GM19193 (cell line): ENCODE data around the gene SLC35G6.

Experiments used
- POLR2A ChIP-seq: IDR thresholded peaks from 4 replicates; pipeline ENCODE4 v1.6.1; 2011; ENCODE audit not compliant: insufficient read depth, insufficient read length; ENCODE audit errors: extremely low read depth

Gene SLC35G6

DNA sequence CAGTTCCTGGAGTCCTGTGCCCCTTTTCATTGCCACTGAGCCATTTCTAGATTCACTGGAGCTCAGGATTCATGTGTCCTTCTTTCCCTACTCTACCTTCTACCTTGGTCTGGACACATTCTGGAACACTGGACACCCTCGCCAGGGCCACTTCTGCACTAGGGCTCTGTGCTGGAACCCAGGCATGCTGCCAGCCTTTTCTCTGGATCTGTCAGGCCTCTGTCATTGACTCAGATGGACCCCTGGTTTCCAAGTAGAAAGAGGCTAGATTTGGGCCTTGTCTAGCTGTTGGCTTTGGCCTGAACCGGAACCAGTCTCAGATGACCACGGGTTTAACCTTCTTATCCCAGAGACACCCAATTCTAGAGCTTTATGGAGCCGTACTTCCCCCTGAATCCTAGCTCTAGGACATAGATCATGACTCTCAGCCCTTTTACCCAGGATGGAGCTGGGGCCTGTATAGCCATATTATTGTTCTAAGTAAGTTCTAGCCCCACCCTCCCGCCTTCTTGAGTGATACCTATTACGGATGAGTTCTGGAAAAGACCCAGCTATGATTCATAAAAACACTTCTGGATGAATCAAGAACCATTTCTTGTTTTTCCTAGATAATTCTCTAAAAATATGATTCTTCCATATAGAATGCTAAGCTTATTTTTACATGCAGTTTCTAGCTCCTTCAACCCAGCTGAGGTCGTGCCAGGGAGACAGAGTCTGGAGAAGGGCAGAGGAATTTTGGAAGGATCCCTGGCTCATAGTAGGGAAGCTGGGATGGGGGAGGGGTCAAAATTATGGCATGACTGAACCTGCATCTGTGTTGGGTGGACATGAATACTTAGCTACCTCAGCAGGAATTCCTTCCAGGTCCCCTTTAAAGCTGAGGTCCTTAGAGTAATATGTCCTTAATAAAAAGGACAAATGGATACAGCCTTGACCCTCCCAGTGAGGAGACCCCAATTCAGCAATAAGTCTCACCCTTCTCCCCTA lies 37.5 kb upstream of the SLC35G6 start:
- TF ChIP-seq POLR2A: no peak

DNA sequence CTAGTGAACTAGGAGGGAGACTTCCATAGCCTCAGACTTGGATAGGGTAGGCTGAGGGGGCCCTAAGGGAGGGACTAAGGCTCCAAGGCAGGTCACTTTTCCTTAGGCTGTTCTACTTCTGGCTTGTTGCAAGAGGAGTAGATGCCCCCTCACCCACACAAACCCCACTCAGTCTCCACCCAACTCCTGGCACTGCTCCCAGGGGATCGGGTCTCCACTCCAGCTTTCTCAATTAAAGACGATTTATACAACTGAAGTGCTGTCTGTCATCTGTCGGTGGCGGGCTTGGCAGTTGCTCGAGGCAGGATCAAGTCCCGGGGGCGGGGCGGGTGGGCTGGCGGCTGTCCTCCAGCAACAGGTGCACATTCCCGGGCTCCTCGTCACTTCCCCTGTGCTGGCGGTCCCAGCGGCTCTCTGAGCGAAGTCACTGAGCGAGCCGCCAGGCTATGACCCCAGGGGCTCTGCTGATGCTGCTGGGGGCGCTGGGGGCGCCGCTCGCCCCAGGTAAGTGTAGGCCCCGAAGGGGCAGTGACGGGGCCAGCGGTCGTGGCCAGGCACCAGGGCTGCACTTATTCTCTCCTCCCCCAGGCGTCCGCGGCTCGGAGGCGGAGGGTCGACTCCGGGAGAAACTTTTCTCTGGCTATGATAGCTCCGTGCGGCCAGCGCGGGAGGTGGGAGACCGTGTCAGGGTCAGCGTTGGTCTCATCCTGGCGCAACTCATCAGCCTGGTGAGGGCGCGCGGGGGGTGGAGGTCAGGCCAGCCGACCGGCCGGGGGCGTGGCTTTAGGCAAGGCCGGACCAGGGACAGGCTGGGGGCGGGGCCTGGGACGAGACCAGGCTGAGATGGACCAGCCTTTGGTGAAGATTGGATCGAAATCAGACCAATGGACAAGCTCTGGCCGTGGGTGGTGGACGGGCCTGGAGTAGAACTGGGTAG lies 36.3 kb upstream of the SLC35G6 start, which contains the start of gene CHRNB1:
CHRNB1 (plus strand) TSS at position 380 of the 937 bp plus-strand sequence; CDS start at position 447, 67 bp downstream.
- no peak for TF ChIP-seq POLR2A

- no peak for TF ChIP-seq POLR2A
These were observed 35.7 kb upstream of the SLC35G6 start for GRCh38 chr17:7445619-7445968.

- TF ChIP-seq POLR2A: no peak
These were observed 32.8 kb upstream of the SLC35G6 start for GRCh38 chr17:7448461-7448860.

DNA sequence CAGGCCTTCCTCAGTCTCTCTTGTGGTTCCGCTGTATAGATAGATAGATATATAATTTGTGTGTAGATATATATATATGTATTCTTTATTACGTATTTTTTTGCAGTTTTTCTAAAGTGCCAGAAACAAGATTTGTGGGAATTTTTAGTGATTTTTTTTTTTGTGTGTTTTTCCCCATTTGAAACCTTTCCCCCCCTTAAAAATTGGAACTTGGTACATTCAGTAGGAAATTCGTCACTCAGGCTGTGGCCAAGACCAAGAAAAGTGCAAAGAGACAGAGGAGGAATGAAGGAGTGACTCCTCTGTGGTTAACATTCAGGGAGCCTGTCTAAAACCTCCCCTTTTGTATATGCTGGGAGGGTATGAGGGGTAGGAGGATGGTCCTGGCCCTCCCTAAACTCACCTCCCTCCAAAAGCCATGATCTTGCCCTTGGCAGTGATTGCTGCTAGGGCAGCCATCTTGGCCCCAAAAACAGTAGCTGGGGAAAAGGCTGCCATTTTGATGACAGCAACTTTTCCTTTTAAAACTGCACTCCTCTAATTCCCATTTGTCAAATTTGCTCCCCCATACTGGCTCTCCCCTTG lies 21.2 kb upstream of the SLC35G6 start:
- TF ChIP-seq POLR2A: no peak

DNA sequence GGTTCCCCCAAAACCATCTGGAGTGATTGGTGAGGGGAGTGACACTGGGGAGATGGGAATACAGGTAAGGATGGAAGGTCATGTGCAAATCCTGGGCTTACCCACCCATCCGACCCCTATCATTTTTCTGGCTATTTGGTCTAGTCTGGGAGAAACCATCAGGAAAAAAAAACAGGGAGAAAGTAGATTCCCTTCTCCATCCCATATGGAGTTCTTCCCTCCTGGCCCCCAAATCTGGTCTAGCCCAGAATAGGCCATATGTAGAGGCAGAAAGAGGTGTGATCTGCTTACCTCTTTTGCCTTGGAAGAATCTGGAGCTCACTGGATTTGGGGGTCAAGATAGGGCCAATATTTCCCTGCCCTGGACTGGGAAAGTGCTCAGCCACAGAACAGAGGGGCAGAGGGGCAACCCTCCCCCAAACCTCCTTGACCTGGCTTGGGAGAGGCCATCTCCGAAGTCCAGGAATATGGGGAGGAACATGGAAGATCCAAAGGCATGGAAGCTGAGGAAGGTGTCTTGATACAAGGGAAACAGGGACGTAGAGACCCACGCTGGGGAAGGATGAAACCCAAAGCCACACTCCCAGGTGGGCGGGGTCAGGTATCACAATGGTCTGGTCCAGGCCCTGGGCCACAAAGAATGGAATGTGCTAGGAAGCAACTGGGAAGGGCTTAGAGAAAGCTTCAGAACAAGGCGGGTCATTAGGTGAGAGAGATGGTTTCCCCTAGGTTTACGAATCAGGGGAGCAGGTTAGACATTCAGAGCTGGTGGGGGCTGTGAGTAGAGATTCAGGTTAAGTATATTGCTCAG lies 20.2 kb upstream of the SLC35G6 start:
- no peak for TF ChIP-seq POLR2A

DNA sequence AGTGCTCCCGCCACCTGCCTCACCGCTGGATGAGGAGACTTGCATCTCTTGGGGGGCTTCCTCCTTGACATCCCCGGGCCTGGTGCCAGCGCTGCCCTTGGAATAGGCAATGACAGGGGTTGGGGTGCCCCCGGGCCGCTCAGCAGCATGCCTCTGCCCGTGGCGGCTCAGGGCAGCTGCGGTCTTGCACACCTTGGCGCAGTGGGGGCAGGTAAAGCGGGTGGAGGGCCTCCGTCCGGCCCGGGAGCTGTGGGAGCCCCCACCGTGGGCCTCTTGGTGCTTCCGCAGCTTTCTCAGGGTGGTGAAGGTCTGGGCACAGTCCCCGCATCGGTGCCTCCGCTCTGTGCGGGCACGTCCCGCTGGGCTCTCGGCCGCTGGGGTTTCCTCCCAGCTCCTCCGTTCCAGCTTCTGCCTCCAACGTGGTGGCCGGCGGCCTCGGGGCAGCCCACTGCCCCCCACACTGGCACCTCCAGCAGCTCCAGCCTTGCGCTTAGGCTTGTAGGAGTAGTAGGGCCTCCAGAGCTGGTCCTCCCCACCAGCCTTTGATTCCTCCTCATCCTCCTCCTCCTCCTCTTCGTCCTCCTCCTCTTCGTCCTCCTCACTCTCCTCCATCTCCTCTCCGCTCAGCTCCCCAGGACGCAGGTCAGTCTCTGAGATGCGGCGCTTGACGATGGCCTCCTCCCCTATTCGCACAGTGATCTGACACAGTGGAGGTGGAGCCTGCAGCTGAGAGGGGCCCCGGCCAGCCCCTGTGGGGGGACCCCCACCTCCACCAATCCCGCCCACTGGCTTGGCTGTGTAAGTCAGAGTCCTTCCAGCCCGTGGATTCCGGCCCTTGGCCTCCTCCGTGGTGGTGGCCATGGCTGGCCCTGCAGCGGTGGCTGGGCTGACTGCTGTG lies 18.5 kb upstream of the SLC35G6 start:
- TF ChIP-seq POLR2A: no peak

DNA sequence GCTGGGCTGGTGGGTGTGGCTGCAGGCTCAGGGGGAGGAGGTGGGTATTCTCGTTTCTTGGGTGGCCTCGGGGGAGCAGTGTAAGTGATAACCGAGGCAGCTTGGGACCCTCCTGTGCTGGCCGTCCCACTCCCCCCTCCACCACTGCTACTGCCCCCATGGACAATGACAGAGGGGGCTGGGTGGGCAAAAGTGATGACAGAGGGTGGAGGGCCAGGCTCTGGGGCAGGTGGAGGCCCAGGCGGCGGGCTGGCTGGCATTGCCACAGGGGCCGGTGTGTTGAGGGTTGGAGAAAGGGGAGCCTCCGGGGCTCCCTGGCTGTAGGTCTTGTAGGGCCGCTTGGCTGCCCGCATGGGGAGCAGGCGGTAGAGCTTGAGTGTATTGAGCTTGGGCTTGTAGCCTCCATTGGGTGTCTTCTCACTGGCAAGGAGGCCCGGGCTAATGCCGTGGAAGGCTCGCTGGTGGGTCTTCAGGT lies 17.8 kb upstream of the SLC35G6 start:
- TF ChIP-seq POLR2A: no peak

- no peak for TF ChIP-seq POLR2A
These were observed 17.2 kb upstream of the SLC35G6 start for GRCh38 chr17:7464081-7464480.

- TF ChIP-seq POLR2A: no peak
These were observed 15.5 kb upstream of the SLC35G6 start for GRCh38 chr17:7465597-7466275.

DNA sequence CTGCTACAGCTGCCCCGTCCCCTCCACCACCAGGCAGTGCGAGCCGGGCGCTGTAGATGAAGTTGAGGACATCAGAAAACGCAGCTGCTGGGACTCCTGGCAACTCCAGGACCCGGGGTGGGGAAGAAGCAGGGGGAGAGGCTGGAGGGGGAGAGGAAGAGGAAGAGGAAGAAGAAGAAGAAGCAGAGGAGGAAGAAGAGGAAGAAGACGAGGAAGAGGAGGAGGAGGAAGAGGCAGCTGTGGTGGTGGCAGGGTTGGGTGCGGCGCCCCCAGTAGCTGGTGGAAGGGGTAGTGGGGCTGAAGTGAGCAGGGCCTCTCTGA lies 15.0 kb upstream of the SLC35G6 start:
- TF ChIP-seq POLR2A: no peak

DNA sequence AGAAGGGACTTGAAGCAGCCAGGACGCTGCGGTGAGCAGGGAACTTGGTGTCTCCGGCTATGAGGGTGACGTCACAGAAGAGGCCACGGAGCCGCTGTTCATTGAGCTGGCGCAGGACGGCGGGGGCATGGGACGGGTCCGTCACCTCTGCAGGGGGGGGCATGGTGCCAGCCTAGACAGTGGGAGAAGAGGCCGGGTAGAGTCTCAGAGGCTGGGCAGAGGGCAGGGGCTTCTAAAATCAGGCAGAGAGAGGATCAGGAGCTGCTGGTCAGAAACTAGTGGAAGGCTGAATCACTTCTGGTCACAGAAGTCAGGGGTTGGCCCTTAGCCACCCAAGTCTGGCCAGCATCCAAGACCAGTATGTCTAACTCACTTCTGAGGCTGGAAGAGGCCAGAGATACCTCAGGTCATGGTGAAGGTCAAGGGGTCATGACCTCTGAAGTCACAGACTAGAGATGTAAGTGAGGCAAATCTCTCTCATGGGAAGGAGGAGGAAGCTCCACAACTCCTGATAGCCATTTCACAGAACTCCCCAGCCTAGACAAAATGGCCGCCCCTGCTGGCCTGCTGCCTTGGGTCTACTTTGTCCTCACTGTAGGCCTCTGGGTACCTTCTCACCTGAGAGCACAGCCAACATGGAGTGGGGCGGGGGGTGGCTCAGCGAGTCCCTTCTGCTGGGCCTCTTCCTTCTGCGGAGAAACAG lies 14.5 kb upstream of the SLC35G6 start:
- TF ChIP-seq POLR2A: no peak
